Stimulated activated effector memory CD8-positive, alpha-beta T cell treated with anti-CD3 and anti-CD28 coated beads, Interleukin-12 subunit alpha, Interleukin-12 subunit beta, amount 100 ng/mL, for 72 hours (primary cell): ENCODE measurements around the gene ZNF891.

Experiments
- ATAC-seq: fragments of 150-1000 bp; cut with Tn5 transposase; 2 replicates; pipeline ENCODE4 v1.10.0; 2021
- DNase-seq, 2 donors: peaks; one replicate each; pipeline ENCODE4 v3.0.0; 2021 to 2022; ENCODE audit warnings: low spot score in 2 of 2
- H3K27ac Mint-ChIP-seq: one replicate; pipeline ENCODE4 v1.8.0; 2022; ENCODE audit warnings: mild to moderate bottlenecking, mixed read lengths
- H3K36me3 Mint-ChIP-seq: one replicate; pipeline ENCODE4 v1.8.0; 2022; ENCODE audit warnings: mild to moderate bottlenecking, mixed read lengths
- H3K4me1 Mint-ChIP-seq: one replicate; pipeline ENCODE4 v1.8.0; 2022; ENCODE audit warnings: mixed read lengths
- H3K4me3 Mint-ChIP-seq: one replicate; pipeline ENCODE4 v1.8.0; 2022; ENCODE audit warnings: mild to moderate bottlenecking, mixed read lengths
- H3K9me3 Mint-ChIP-seq: one replicate; pipeline ENCODE4 v1.8.0; 2022; ENCODE audit warnings: mixed read lengths

Gene ZNF891

GRCh38 chr12:133083345-133083744, 46.7 kb downstream of the ZNF891 start:
- Mint-ChIP-seq H3K36me3 (peaks cover 58% of the 10 kb centered on the region), H3K27ac (no peak overlapping the region), H3K9me3 (peaks cover 22% of the 10 kb centered on the region), H3K4me3 (no peak overlapping the region), H3K4me1 (peaks cover 6% of the 10 kb centered on the region)
- no peak for DNase-seq
- ATAC-seq: no peak

DNA sequence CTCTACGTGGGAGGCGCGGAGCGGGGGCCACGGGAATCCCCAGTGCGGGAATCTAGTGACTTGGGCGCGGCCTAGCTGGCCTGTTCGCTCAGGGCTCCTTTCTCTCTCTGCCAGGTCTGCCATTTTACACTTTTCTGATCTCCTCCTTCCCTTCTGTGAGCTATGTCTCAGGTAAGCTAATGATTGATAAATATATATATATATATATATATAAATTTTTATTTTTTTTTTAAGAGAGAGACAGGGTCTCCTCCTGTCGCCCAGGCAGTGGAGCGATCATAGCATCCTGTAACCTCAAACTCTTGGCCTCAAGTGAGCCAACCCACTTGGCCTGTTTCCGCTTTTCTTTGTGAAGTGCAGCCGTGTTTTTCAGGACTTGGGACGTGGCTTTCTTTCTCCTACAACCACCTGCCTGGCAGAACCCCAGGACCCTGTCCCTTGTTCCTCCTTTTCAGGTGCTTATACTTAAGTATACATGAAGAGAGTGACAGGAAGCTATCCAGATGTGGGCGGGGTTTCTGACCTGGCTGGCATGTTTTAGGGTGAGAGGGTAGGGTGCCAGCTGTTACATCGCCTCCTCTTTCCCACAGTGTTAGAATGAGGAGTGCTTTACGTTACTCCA, 48.8 kb downstream of the ZNF891 start:
- H3K9me3 Mint-ChIP-seq: peaks cover 19% of the 10 kb centered on the region
- DNase-seq: no peak
- H3K36me3 Mint-ChIP-seq: peaks cover 37% of the 10 kb centered on the region
- no peak for ATAC-seq
- no peak overlapping the region for H3K27ac Mint-ChIP-seq
- no peak overlapping the region for H3K4me3 Mint-ChIP-seq
- peaks cover 6% of the 10 kb centered on the region for H3K4me1 Mint-ChIP-seq

DNA sequence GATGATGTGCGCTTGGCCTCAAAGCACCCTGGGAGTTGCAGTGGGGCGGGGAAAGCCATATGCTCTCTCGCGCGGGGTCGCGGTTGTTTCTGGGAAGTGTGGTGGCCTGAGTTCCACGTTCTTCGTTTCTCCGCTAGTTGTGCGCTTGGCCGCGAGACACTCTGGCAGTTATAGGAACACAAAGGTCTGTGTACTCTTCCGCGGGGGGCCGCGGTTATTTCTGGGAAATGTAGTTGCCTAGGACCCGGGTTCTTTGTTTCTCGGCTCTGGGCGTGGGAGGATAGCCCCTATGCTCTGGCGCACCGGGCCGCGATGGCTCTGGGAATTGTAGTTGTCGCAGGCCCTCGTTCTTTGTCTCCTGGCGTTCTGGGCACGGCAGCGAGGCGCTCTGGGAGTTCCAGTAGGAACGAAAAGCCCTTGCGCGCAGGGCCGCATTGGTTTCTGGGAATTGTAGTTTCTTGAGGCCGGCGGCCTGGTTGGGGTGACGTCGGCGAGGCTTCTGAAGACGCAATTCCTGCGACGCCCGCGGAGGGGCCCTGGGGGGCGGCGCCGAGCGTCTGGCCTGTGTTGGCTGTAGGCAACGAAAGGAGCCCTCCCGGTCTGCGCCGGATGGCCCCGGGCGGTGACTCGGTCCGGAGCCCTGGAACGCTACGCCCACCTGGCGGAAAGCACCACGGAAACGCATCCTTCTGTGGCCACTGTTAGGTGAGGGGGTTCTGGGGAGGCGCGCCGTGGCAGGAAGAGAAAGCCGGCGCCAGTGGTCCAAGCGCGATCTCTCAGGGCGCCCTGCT, 49.5 kb downstream of the ZNF891 start, which contains the start of gene ZNF140:
Gene ZNF140 (plus strand): TSS at position 556 of the 791 bp plus-strand sequence. CDS start 398 bp downstream, outside the sequence.
- peaks cover 30% of the 10 kb centered on the region for H3K36me3 Mint-ChIP-seq
- ATAC-seq (peak; percentile 85), DNase-seq (peak; percentile 87 to 96)
- no peak within 1 kb of the TSS for H3K4me3 Mint-ChIP-seq
- peaks cover 6% of the 10 kb centered on the region for H3K4me1 Mint-ChIP-seq
- H3K9me3 Mint-ChIP-seq: peaks cover 19% of the 10 kb centered on the region
- H3K27ac Mint-ChIP-seq: no peak within 1 kb of the TSS

- peaks cover 22% of the 10 kb centered on the region for H3K9me3 Mint-ChIP-seq
Observed at GRCh38 chr12:133080026-133080367, 50.1 kb downstream of the ZNF891 start.

DNA sequence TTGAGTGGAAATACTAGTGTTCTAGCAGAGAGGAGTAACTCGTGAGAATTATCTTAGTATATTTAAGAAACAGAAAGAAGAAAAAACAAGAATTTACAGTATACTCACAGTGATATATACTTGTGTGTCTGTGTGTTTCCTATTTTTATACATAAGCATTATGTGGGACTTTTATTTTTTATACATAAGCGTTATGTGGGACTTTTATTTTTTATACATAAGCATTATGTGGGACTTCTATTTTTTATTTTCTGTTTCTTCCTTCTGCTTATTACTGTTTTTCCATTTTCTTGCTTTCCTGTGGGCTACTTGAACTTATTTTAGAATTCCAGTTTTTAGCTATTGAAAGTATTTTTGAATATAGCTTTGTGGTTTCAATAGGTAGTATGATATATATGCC, 56.2 kb downstream of the ZNF891 start:
- Mint-ChIP-seq H3K36me3 (no peaks in the 10 kb centered on the region), H3K9me3 (peaks cover 27% of the 10 kb centered on the region), H3K4me3 (no peak overlapping the region), H3K4me1 (no peaks in the 10 kb centered on the region), H3K27ac (no peak overlapping the region)
- DNase-seq (no peak), ATAC-seq (no peak)

More at GRCh38 chr12:133080026-133080367, 50.1 kb downstream of the ZNF891 start:
- DNase-seq (peak; percentile 70 to 92), ATAC-seq (peak; percentile 89)
- Mint-ChIP-seq H3K4me1 (peaks cover 6% of the 10 kb centered on the region), H3K27ac (no peak overlapping the region), H3K4me3 (no peak overlapping the region), H3K36me3 (peaks cover 25% of the 10 kb centered on the region)

DNA sequence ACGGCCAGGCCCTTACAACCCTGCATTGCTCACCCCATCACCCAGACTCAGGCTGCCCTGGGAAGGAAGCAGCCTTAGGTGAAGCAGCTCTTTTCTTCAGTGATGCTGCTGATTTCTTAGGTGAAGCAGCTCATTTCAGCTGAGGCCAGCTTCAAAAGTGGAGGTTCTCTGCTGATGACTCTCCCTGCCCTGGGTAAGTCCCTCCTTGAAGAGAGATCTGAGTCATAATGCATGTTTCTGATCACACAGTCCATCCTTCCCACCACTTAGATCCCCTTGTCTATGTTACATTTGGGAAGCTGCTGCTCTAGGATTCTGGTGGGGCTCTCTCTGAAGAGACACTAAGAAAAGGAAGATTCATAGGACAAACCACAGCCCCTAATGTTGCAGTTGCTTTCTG, 66.5 kb downstream of the ZNF891 start:
- ATAC-seq (no peak), DNase-seq (no peak)
- H3K4me3 Mint-ChIP-seq: no peak overlapping the region
- no peaks in the 10 kb centered on the region for H3K4me1 Mint-ChIP-seq
- peaks cover 4% of the 10 kb centered on the region for H3K36me3 Mint-ChIP-seq
- H3K27ac Mint-ChIP-seq: no peak overlapping the region
- H3K9me3 Mint-ChIP-seq: peaks cover 32% of the 10 kb centered on the region

DNA sequence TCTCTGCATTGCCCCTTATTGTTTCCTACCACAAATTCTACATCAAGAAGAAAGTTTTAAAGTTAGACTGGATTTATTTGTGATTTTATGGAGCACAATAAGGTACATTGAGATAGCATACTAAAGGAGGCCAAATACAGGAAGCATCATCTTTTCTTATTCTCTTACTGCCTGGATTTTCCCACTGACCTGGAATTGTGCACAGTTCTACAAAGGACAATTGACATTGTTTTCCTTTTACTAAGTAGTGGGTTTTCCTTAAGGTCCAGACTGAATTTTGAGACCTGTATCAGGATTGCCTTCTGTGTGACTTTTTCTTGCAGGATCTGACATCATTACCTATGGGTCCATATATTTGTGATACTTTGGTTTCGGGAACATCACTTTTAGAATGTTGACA, 68.1 kb downstream of the ZNF891 start:
- DNase-seq (no peak), ATAC-seq (no peak)
- Mint-ChIP-seq H3K36me3 (peaks cover 21% of the 10 kb centered on the region), H3K9me3 (peaks cover 36% of the 10 kb centered on the region), H3K27ac (no peak overlapping the region), H3K4me3 (no peak overlapping the region), H3K4me1 (no peaks in the 10 kb centered on the region)

GRCh38 chr12:133058203-133059113, 71.6 kb downstream of the ZNF891 start:
- no peak for DNase-seq
- no peak for ATAC-seq
- H3K4me1 Mint-ChIP-seq: no peaks in the 10 kb centered on the region
- peaks cover 50% of the 10 kb centered on the region for H3K36me3 Mint-ChIP-seq
- H3K27ac Mint-ChIP-seq: peak overlapping the region; percentile 60
- H3K9me3 Mint-ChIP-seq: peaks cover 33% of the 10 kb centered on the region
- no peak overlapping the region for H3K4me3 Mint-ChIP-seq

GRCh38 chr12:133057446-133057845, 72.6 kb downstream of the ZNF891 start:
- no peaks in the 10 kb centered on the region for H3K4me1 Mint-ChIP-seq
- H3K9me3 Mint-ChIP-seq: peaks cover 33% of the 10 kb centered on the region
- peak overlapping the region; percentile 60 for H3K27ac Mint-ChIP-seq
- peaks cover 60% of the 10 kb centered on the region for H3K36me3 Mint-ChIP-seq
- no peak overlapping the region for H3K4me3 Mint-ChIP-seq
- DNase-seq (no peak), ATAC-seq (no peak)
